Large intestine (tissue), 3 donors: ENCODE results near the gene PPIP5K1. TPM values are rescaled to one million over a fixed set of nuclear protein-coding genes. Genes with fewer than 3 reads are reported as not detected.

ENCODE experiments used
- DNase-seq, 2 donors: peaks; one replicate each; pipeline versions ENCODE4 v3.0.0 to v3.0.0-alpha.2; 2013
- H3K27ac ChIP-seq: one replicate; pipeline ENCODE4 v1.5.1; 2013; ENCODE audit warnings: low read length
- H3K27me3 ChIP-seq: 2 replicates; pipeline ENCODE4 v1.6.1; 2013; ENCODE audit warnings: low read length; ENCODE audit not compliant: control insufficient read depth, insufficient read depth
- H3K36me3 ChIP-seq: 2 replicates; pipeline ENCODE4 v1.6.1; 2013; ENCODE audit warnings: low read length; ENCODE audit not compliant: control insufficient read depth, insufficient read depth
- H3K4me1 ChIP-seq: one replicate; pipeline ENCODE4 v1.6.1; 2013; ENCODE audit warnings: low read length; ENCODE audit not compliant: control insufficient read depth, insufficient read depth
- H3K4me3 ChIP-seq: one replicate; pipeline ENCODE4 v1.5.1; 2013; ENCODE audit warnings: low read length
- H3K9me3 ChIP-seq: one replicate; pipeline ENCODE4 v1.6.1; 2013; ENCODE audit warnings: mild to moderate bottlenecking, low read depth, low read length, moderate library complexity; ENCODE audit not compliant: control insufficient read depth
- WGBS: methylation state at CpG from one replicate; pipeline ENCODE4 v1.1.5; 2013; ENCODE audit warnings: low lambda C conversion rate; ENCODE audit not compliant: insufficient coverage; 5-methylcytosine and 5-hydroxymethylcytosine counted together
- polyA plus RNA-seq: library from polyadenylated mRNA; unstranded; fragments of 120-200 nt; gene quantifications from one replicate; pipeline ENCODE4 v1.2.1, GENCODE V29; 2013

PPIP5K1 gene
- polyA plus RNA-seq, 1 donor = 159 TPM

DNA sequence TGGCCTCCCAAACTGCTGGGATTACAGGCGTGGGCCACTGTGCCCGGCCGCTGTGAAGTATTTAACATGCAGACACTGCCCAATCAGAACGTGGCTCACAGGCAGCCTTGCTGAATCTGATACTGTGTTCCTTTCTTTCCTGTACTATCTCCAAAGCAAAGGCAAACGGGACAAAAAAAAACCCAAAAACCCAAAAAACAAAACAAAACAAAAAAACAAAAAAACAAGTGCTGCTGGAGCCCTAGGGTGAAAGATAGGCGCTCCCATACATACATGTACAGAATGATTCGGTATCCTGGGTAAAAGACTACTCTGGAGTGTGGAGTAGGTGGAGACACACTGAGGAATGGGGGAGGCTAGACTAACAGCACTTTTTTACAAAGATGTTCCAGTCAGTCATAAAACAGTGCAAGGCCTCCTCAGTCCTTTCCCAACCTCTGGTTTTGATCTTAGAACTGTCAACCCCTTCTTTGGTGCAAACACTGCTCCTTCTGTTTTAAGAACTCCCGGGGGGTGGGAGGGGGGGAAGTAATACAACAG lies 80.3 kb downstream of the PPIP5K1 start:
- WGBS = 50% methylated on average over 1 of the region's 8 CpGs
- DNase-seq = no peak

DNA sequence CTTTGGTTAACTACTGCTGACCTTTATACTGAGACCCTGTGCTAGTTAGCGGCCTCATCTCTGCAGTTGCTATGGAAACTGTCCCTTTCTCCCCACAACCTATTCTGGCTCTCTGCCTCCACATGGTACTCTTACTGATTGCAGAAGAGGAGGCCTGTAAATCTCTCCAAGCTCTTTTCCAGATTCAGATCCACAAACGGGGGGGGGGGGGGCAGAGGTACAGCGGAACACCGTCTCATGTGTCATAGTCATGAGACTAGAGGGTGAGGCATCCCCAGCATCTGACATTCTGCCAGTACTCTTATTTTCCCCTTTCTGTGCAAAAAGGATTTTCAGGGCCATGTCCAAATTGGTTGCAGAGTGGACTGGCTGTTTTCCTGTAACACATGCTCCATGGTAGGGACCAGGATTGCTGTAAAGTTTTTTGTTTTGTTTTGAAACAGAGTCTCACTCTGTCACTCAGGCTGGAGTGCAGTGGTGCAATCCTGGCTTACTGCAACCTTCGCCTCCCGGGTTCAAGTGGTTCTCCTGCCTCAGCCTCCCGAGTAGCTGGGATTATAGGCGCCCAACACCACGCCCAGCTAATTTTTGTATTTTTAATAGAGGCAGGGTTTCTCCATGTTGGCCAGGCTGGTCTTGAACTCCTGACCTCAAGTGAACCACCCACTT lies 80.9 kb downstream of the PPIP5K1 start:
- Histone ChIP-seq H3K27me3 (no peaks in the 10 kb centered on the region), H3K4me3 (no peak overlapping the region), H3K9me3 (no peaks in the 10 kb centered on the region), H3K36me3 (no peaks in the 10 kb centered on the region), H3K27ac (peak overlapping the region; percentile 85), H3K4me1 (peaks cover 16% of the 10 kb centered on the region)
- WGBS = no CpG with 5 or more reads among the region's 9 CpGs
- DNase-seq = no peak

More for the DNA sequence above, 80.3 kb downstream of the PPIP5K1 start:
- H3K27me3 ChIP-seq = no peaks in the 10 kb centered on the region
- no peaks in the 10 kb centered on the region for H3K36me3 ChIP-seq
- peak overlapping the region; percentile 85 for H3K27ac ChIP-seq
- H3K4me1 ChIP-seq = peaks cover 16% of the 10 kb centered on the region
- H3K9me3 ChIP-seq = no peaks in the 10 kb centered on the region
- H3K4me3 ChIP-seq = peak overlapping the region; percentile 66

DNA sequence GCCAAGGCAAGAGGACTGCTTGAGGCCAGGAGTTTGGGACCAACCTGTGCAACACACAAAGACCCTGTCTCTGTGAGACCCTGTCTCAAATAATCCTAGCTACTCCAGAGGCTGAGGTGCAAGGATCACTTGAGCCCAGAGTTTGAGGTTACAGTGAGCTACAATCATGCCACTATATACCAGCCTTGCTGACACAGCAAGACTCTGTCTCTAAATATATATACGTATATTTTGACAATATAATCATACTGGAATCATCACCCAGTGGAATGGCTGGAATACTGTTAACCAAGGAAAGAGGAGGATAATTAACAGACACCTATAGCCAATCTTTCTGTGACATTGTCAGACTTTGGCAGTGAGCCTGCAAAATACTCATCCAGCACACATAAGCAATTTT lies 81.6 kb downstream of the PPIP5K1 start:
- H3K4me1 ChIP-seq = peaks cover 16% of the 10 kb centered on the region
- no peaks in the 10 kb centered on the region for H3K27me3 ChIP-seq
- DNase-seq = no peak
- H3K4me3 ChIP-seq = no peak overlapping the region
- H3K36me3 ChIP-seq = no peaks in the 10 kb centered on the region
- H3K9me3 ChIP-seq = no peaks in the 10 kb centered on the region
- no CpG with 5 or more reads among the region's 1 CpG for WGBS
- H3K27ac ChIP-seq = no peak overlapping the region

DNA sequence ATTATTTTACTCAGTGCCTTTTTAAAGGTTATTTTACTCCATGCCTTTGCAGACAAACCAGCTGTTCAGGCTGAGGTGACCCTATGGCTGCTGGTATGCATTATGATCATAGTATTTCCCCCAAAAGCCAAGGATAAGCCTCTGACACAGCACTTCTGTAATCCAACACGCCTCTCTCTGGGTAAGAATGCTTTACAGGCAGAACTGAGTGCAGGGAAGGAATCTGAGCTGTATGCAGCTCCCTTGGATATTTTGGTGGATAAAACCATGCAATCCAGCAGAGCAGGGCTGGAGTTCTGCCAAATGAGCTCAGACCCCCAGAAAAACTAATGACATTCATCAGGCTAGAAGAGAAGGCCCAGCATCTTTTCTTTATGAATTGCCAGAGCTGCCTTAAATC lies 84.3 kb downstream of the PPIP5K1 start:
- Histone ChIP-seq H3K27ac (no peak overlapping the region), H3K4me3 (no peak overlapping the region), H3K4me1 (peaks cover 8% of the 10 kb centered on the region), H3K36me3 (no peaks in the 10 kb centered on the region), H3K9me3 (no peaks in the 10 kb centered on the region), H3K27me3 (no peaks in the 10 kb centered on the region)
- DNase-seq = no peak
- WGBS = no CpG with 5 or more reads among the region's 1 CpG

DNA sequence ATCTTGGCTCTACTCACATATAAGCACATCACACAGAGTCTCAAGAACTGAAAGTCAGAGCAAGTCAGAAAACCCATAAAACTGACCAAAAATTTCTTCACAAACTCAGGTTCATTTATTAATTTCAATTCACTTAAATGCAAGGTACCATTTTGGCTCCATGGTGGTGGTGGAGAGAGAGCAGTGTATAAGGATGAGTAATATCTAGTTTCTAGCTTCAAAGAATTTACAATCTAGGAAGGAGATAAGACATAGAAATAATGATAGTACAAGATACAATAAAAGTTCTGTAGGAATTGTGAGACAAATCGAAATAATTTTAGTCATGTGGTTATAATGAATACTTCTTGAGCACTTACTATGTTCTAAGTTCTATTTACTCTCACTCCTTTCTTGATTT lies 90.4 kb downstream of the PPIP5K1 start:
- H3K27me3 ChIP-seq = no peaks in the 10 kb centered on the region
- 100% methylated on average over 1 of the region's 1 CpG for WGBS
- no peaks in the 10 kb centered on the region for H3K36me3 ChIP-seq
- H3K4me1 ChIP-seq = no peaks in the 10 kb centered on the region
- no peaks in the 10 kb centered on the region for H3K9me3 ChIP-seq
- DNase-seq = no peak
- H3K4me3 ChIP-seq = no peak overlapping the region
- no peak overlapping the region for H3K27ac ChIP-seq

DNA sequence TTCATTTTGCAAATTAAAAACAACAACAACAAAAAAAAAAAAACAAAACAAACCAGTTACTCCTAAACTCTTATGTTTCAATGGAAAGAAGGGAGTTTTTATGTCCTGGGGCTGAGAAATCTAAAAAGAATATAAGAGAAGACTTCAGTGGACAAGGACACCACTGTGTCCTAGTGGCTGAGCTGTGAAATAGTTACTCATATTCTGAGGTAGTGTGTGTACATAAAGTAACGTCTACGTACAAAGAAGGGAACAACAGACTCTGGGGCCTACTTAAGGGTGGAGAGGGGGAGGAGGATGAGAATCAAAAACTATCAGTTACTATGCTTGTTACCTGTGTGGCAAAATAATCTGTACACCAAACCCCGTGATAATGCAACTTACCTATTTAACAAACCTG lies 91.0 kb downstream of the PPIP5K1 start:
- no CpG with 5 or more reads among the region's 3 CpGs for WGBS
- Histone ChIP-seq H3K36me3 (no peaks in the 10 kb centered on the region), H3K4me3 (no peak overlapping the region), H3K4me1 (no peaks in the 10 kb centered on the region), H3K27ac (no peak overlapping the region), H3K9me3 (no peaks in the 10 kb centered on the region), H3K27me3 (no peaks in the 10 kb centered on the region)
- no peak for DNase-seq

DNA sequence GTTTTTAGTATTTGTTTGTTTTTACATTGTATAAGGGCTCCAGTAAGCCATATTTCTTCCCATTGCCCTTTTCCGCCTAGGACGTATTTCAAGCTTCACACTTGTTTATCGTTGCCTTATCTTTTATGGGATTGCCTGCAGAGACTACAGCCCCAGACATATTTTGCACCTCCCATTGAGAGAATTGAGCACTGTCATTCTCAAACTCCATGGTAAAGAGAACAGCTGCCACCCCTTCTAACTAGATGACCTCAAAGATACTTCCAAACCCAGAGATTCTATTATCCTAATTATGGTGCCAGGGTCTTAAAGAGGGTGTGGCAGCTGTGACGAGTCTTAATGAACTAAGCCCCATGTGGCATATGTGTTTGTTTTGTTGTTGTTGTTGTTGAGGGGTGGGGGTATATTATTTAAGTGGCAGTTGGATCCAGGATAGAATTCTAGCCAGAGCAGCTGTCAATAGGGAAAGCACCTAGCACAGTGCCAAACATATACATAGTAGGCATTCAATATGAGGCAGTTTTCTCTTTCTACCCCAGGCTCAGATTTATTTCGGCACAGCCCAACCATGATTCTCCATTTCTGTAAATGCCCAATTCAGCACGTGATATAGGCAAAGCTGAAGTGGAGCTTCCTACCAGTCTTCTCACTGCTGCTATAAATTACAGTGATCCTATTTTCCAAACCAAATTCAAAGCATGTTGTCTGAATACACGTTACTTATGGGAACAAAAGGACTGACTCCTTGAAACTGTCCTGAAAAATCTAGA lies 96.1 kb downstream of the PPIP5K1 start:
- 0% methylated on average over 3 of the region's 7 CpGs for WGBS
- Histone ChIP-seq H3K36me3 (peaks cover 7% of the 10 kb centered on the region), H3K27ac (peak overlapping the region; percentile 79), H3K27me3 (no peaks in the 10 kb centered on the region), H3K4me3 (peak overlapping the region; percentile 78), H3K4me1 (peaks cover 9% of the 10 kb centered on the region), H3K9me3 (no peaks in the 10 kb centered on the region)
- DNase-seq = no peak

DNA sequence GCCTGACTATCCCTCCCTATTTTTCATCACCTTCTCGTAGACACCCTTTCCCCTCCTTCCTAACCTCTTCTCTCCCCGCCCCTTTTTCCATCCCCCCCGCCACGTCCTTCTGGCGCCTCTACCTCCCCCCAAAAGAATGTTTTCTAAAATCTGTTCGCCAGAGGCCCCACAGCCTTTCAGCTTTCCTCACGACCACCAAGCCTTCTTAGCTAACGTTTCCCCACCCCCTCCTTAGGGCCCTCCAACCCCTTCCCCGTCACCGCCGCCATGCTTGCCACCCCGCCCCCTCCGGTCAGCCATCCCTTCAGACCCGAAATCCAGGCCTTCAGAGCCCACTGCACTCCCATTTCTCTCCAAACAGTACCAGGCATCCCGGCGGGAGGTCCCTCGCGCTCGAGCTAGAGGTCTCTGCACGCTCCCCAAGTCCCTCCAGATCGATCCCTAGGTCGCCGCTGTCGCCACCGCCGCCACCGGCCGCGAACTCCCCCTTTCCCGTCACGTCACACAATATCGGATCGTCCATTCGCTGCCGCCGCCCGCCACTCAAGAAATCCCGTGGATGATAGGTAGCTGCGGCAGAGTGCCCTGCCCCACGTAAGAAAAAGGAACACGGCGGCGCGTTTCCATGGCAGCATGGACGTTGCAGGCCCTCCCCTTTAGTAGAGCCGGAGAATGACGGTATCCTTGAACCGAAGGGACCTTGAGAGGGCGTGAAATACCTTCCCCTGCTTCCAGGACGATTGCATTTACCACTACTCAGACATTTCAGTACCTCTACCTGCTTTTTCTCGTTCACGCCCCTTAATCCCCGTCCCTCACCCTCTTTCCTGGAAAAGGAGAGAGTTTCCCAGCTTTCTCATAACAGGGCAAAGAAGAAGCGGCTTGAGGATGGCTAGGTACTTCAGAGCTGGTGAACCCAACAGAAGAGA lies 97.1 kb downstream of the PPIP5K1 start, which contains the start of gene TP53BP1:
Gene TP53BP1 (minus strand): TSS at position 484 of the 929 bp plus-strand sequence. CDS start 113 bp downstream, at position 371.
- Histone ChIP-seq H3K9me3 (no peaks in the 10 kb centered on the region), H3K36me3 (peaks cover 12% of the 10 kb centered on the region), H3K4me3 (peak within 1 kb of the TSS; percentile 78), H3K4me1 (peaks cover 9% of the 10 kb centered on the region), H3K27ac (peak within 1 kb of the TSS; percentile 79), H3K27me3 (no peaks in the 10 kb centered on the region)
- peak; percentile 95 to 97 for DNase-seq
- 0% methylated on average over 2 of the region's 54 CpGs for WGBS

DNA sequence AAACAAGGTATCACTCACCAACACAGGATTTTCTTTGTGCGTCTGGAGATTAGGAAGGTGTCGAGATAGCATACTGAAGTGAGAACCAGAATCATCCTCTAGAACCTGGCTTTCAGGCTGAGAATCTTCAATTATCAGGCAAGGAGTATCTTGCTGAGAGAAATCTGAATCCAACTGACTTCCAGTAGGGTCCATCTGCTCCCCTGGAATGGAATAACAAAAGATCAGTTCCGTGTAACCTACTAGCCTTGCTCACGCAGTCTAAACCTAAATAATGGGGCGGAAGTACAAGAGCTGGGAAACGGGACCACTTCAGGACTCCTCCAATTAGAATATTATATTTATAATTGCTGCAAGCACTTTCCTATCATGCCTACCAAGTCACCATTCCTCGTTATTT lies 97.7 kb downstream of the PPIP5K1 start:
- H3K9me3 ChIP-seq = no peaks in the 10 kb centered on the region
- DNase-seq = no peak
- peak overlapping the region; percentile 52 for H3K27ac ChIP-seq
- H3K27me3 ChIP-seq = no peaks in the 10 kb centered on the region
- peaks cover 18% of the 10 kb centered on the region for H3K36me3 ChIP-seq
- H3K4me1 ChIP-seq = peaks cover 9% of the 10 kb centered on the region
- H3K4me3 ChIP-seq = peak overlapping the region; percentile 78
- 0% methylated on average over 1 of the region's 7 CpGs for WGBS

DNA sequence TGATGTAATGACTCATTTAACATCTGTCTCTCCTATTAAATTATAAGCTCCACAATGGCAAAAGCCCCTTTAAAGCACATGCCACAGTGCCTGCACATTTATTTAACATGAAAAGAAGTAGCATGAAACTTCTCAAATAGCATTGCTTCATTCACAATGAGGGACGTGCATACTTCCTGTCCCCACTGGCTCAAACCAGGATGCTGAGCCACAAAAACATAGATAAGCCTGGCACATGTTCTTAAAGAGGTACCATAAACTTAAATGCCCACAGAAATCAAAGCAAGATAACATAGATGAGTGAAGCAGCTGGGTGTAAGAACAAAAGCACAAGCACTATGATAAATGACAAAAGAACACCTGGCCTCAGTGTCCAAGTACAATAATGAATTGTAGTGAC lies 100.8 kb downstream of the PPIP5K1 start:
- DNase-seq = peak in 1 of 2 donors; percentile 52
- Histone ChIP-seq H3K36me3 (peaks cover 30% of the 10 kb centered on the region), H3K27ac (no peak overlapping the region), H3K4me3 (no peak overlapping the region), H3K27me3 (no peaks in the 10 kb centered on the region), H3K9me3 (no peaks in the 10 kb centered on the region), H3K4me1 (peaks cover 9% of the 10 kb centered on the region)
- WGBS = no CpG with 5 or more reads among the region's 1 CpG
